ENCODE data around the gene NADK2.
"Not testable (repeated sequence)": the region's sequence is repeated elsewhere in the genome, so short reads cannot be mapped to it uniquely, and the experiment has no call there.

NADK2 gene

DNA sequence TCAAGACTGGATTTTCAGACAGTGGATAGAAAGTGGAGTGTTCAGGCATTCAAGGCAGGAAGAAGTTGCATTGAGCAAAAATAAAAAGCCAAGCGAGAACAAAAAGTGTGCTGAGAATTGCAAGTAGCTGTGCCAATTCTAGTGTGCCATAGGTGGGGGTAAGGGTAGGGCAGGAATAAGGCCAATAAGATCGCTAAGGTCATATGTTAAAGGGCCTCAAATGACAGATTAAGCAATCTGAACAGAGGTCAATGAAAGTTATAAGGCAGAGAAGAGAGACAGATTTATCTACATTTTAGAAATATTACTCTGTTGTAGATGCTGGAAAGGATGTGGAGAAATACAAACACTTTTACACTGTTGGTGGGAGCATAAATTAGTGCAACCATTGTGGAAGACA lies 36.4 kb downstream of the NADK2 start:
- DNase-seq: peak in 1 of 2 donors; percentile 7

DNA sequence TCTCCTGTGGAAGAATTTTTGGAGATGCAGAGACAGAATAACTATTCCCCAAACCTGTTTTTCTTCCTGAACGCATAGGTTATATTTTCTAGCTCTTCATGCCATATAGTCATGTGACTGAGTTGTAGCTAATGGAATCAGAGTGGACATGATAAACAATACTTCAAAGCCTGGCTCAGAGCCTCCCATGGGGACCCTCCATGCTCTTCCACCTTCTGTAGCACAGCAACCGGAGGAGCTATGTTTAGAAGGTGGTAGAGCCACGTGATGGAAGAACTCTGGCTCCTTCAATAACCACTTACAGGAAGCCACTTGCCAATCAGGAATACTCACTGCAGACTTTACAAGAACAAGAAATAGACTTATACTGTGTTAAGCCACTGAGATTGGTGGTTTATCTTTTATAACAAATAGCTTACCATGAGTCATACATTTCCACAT lies 39.2 kb downstream of the NADK2 start:
- no peak for DNase-seq

GRCh38 chr5:36200513-36200912 lies 41.2 kb downstream of the NADK2 start:
- DNase-seq: no peak

DNA sequence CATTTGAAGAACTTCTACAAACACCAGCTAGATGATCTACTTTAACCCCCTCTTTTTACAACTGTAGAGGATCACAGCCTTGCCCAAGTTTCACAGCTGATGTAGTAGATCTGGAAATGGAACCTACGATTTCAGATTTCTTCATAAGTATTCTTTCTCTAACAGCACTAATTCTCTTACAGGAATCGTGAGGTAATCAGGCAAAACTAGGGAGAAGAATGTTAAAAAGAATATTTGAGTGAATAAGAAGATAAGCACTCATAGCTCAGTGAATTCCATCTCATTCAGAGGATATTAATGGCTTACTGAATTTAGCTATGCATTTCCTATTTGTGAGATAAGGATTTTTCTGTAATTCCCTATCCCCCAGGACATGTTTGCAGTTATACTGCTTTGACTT lies 42.1 kb downstream of the NADK2 start:
- no peak for DNase-seq

DNA sequence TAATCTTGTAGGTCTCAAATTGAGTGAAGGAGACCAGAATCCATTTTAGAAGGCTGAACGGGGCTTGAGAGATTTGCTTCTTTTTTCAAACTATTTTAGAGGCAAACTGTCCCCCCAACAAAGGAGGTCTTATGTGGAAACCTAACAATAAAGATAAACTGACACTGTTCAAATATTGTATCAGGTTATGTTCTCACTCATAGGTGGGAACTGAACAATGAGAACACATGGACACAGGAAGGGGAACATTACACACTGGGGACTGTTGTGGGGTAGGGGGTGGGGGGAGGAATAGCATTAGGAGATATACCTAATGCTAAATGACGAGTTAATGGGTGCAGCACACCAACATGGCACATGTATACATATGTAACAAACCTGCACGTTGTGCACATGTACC lies 42.9 kb downstream of the NADK2 start:
- DNase-seq: not testable (repeated sequence)

GRCh38 chr5:36198281-36198680 lies 43.4 kb downstream of the NADK2 start:
- DNase-seq: no peak

DNA sequence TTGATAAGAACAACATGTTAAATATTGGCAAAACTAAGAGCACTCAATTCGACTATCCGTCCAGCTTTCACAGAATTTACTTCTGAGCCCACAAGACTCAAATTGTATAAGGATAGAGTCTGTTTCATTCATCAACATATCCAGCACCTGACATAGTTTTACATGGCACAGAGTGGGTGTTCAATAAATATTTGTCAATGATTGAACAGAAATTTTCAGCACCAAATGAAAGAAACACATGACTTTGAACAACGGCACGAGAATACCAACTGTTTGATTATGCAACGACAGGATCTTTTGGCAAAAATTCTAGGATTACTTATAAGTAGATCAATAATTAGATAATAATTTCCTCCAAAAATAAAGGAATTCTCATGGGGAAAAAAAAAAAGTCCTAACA lies 48.0 kb downstream of the NADK2 start:
- DNase-seq: no peak

DNA sequence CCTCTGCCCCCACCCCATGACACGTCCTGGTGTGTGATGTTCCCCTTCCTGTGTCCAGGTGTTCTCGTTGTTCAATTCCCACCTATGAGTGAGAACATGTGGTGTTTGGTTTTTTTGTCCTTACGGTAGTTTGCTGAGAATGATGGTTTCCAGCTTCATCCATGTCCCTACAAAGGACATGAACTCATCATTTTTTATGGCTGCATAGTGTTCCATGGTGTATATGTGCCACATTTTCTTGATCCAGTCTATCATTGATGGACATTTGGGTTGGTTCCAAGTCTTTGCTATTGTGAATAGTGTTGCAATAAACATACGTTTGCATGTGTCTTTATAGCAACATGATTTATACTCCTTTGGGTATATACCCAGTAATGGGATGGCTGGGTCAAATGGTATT lies 57.3 kb downstream of the NADK2 start:
- not testable (repeated sequence) for DNase-seq

GRCh38 chr5:36181774-36182173 lies 60.0 kb downstream of the NADK2 start:
- DNase-seq: peak in 1 of 2 donors; percentile 35

DNA sequence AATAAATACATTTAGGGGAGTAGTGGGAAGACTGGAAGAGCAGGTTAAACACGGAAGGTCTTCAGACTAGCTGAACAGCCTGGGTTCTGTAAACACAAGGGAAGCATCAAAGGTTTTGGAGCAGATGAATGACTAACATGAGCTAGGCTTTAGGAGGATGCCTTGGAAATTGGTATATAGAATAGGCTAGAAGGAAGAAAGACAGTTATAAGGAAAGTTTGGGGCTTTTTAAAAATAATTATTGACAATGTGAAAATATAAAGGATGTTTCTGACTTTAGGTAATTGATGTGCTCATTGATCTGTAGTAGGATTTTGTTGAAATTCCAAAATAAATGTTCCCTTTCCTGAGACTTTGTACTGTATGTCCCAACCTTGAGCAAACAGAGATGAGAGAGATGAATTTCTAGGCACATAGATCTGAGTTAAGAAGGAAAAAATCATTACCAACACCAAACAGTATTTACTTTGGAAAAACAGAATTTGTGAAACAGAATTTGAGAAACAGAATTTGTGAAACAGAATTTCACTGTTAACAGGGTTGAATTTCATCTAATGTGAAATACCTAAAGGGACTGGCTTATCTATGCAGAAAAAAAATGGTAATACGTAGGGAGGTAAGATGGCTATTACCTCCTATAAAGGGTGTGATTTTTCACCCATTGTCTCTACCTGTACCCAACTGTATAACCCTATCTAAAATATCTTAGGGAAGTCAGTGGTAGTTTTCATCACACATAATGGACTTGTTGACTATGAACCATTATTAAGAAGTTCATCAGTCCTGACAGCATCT lies 61.0 kb downstream of the NADK2 start:
- no peak for DNase-seq

- peak in 1 of 2 donors; percentile 51 for DNase-seq
These were observed 61.8 kb downstream of the NADK2 start for GRCh38 chr5:36179950-36180349.

- no peak for DNase-seq
These were observed 63.2 kb downstream of the NADK2 start for GRCh38 chr5:36178524-36178890.

DNA sequence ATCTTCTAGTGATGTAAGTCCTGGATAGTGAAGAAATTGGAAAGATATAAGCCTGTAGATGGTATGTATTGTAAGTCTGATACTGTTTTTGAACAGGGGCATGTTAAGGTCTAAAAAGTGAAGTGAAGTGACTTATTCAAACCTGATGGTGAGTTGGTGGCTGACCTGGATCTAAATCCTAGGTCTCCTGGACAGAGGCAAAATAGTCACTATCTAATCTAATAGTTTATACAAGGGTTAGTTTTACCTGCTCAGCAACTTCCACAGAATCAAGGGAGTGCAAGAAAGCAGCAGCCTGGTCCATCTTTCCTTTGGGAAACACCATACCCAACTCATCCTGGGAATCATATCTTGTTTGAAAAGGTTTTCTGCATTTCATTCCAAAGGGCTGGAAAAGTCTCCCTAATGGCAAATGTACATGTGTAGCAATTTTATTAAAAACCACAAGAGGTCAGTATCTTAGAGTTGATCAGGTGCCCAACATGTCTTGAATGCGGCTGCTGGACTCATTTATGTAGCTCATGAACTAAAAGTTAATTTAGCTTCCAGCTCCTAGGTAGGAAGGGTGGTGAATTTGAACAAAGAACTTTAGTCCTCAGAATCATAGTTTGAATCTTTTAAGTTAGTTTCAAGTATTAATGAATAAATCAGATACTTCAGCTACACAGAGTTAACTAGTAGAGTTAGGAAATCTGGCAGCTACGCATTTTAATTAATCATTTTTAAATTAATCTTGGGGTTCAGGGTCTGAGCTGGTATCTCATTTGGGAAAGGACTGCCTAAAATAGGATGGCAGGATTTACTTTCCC lies 63.8 kb downstream of the NADK2 start:
- DNase-seq: peak in 1 of 2 donors; percentile 57

DNA sequence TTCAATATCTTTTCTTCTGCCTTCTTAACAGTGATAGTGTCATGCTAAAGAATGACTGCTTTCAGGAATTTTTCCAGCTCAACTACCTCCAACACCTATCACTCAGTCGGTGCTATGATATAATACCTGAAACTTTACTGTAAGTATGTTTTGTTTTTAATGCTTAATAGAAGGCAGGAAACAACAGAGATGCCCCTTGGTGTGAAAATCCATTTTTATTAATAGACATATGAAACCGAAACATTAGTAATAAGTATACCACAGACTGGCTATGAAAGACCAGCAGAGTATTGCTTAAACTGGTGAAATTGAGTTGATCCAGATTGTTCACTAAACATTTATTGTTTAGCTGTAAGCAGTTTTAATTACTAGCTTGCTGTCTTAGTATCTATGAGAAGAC lies 64.6 kb downstream of the NADK2 start:
- DNase-seq: no peak

GRCh38 chr5:36175043-36175442 lies 66.7 kb downstream of the NADK2 start:
- DNase-seq: no peak

GRCh38 chr5:36174119-36174518 lies 67.6 kb downstream of the NADK2 start:
- DNase-seq: no peak

- peak in 1 of 2 donors; percentile 42 for DNase-seq
These were observed 68.3 kb downstream of the NADK2 start for GRCh38 chr5:36173426-36173825.

GRCh38 chr5:36172599-36172998 lies 69.1 kb downstream of the NADK2 start:
- no peak for DNase-seq

DNA sequence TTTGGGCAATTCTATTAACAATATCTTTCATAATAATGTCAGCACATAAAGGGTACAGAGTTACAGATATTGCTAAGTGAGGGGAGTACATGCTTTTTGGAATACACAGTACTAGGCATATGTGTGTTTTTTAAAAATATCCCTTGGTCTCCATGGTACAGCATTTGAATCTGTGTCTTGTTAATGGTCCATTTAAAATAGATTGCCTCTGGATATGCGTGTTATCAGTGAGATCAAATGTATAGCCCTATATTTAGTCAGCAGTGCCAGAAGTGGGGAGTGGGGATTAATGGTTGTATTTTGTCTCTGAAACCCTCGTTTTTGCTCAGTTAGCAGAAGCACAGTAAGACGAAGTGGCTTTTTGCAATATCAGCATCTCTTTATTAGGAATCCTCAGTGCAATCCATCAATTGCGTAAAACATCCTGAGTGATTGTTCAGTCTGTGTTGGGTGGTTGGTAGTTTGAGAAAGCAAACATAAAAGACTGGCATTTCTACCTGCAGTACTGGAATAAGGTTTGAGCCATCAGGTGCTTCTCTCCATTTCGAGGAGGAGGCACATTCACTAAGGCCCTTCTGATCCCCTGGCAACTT lies 70.8 kb downstream of the NADK2 start:
- no peak for DNase-seq

DNA sequence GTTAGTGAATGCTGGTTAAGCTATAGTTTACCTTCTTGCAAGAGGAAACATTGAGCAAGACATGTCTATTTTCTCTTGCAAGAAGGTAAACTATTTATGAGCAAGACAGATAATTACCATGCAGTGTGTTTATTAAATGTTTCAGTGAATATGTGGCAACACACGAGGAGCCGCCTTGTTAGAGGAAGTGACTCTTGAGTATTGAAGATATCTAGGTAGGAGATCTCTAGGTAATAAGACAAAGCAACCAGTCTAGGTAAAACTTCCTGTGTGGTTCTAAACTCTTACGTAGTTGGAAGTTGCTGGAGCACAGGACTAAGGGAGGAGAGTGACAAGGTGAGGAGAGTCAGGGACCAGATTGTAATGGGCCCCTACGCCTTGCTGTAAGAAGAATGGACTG lies 73.0 kb downstream of the NADK2 start:
- DNase-seq: no peak

DNA sequence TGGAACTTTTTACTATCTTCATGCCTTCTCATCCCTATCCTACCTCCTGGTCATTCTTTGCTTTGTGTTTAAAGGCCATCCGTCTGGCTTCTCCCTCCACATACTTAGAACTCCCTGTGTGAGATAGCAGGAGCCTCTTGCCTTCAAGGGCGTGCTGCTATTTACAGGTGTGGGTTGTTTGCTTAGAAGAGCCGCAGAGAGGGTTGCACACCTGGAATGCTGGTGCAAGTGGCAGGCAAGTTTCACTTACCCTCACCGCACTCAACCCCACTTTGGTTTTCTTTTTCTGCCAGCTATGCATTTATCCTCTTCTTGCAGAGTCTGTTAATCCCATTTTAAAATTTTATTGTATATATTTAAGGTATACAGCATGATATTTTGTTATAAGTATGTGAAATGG lies 77.3 kb downstream of the NADK2 start:
- DNase-seq: no peak

GRCh38 chr5:36162810-36163486 lies 78.8 kb downstream of the NADK2 start:
- DNase-seq: peak; percentile 36 to 77

DNA sequence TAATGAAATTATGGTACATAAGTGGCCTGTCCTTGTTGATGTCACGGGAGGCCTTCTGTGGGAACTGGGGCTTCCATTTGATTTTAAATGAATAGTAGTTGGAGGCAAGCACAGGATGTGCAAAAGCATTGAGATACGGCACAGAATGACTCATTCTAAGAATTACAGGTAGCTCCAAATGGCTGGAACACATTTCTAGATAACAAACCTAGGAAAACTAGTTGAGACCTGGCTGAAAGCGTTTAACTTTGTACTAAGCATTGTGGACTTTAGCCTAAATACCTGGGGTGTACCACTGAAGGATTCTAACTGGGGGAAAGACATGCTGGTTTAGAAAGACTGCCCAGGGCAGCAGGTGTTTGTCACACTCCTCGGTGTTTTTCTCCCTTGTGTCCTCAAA lies 80.4 kb downstream of the NADK2 start:
- no peak for DNase-seq

Measured in hippocampal formation (tissue), 2 donors.